Mesenteric fat pad (tissue), 1 donor: Measurements from ENCODE around the gene MOSPD3. TPM values are rescaled to one million over a fixed set of nuclear protein-coding genes. Genes with fewer than 3 reads are reported as not detected.

Source experiments
- DNase-seq: peaks from one replicate; pipeline ENCODE4 v3.0.0-alpha.2; 2020; ENCODE audit warnings: low spot score
- total RNA-seq: library from RNA; stranded (reverse); fragmentation: NEBNext Ultra II Directional; extraction: Animal tissue kit (Norgen Biotek cat#: 25700); gene quantifications from one replicate; pipeline ENCODE4 v1.2.1, GENCODE V29; 2021
- donor health status: DM: yes; HTN: yes; CAD: no.

MOSPD3 gene
- total RNA-seq, 1 donor from 2014 or later: 12.9 TPM

- no peak for DNase-seq
Observed at GRCh38 chr7:100621554-100621953, 9.2 kb downstream of the MOSPD3 start.

GRCh38 chr7:100623951-100624824 is 11.8 kb downstream of the MOSPD3 start:
- no peak for DNase-seq

GRCh38 chr7:100626055-100626454 is 13.7 kb downstream of the MOSPD3 start:
- DNase-seq: no peak

- peak; percentile 95 for DNase-seq
Observed at GRCh38 chr7:100626530-100627237, 14.3 kb downstream of the MOSPD3 start.

- no peak for DNase-seq
Observed at GRCh38 chr7:100627238-100627549, 14.9 kb downstream of the MOSPD3 start.

GRCh38 chr7:100629117-100629716 is 16.9 kb downstream of the MOSPD3 start:
- DNase-seq: no peak

GRCh38 chr7:100630066-100630465 is 17.7 kb downstream of the MOSPD3 start:
- DNase-seq: no peak

GRCh38 chr7:100632951-100633717 is 20.8 kb downstream of the MOSPD3 start:
- DNase-seq: no peak

GRCh38 chr7:100639995-100640516 is 27.7 kb downstream of the MOSPD3 start:
- no peak for DNase-seq

- DNase-seq: no peak
Observed at GRCh38 chr7:100640517-100641440, 28.4 kb downstream of the MOSPD3 start.

GRCh38 chr7:100641463-100641859 is 29.1 kb downstream of the MOSPD3 start, which contains the start of gene TFR2:
TFR2 (minus strand) TSS chr7:100641552; CDS start chr7:100641509, 43 bp downstream.
- no peak for DNase-seq

- no peak for DNase-seq
Observed at GRCh38 chr7:100641860-100642533, 29.7 kb downstream of the MOSPD3 start.

- DNase-seq: no peak
Observed at GRCh38 chr7:100642534-100642907, 30.2 kb downstream of the MOSPD3 start.

- no peak for DNase-seq
Observed at GRCh38 chr7:100649826-100650565, 37.7 kb downstream of the MOSPD3 start.

GRCh38 chr7:100654908-100655831 is 42.8 kb downstream of the MOSPD3 start:
- no peak for DNase-seq

- no peak for DNase-seq
Observed at GRCh38 chr7:100655908-100656674, 43.8 kb downstream of the MOSPD3 start, which contains the start of gene ACTL6B. ACTL6B (minus strand) TSS chr7:100656448; CDS start chr7:100656354, 94 bp downstream.
